Measurements from ENCODE around the gene MFSD6.
"Not testable (repeated sequence)": the region's sequence is repeated elsewhere in the genome, so short reads cannot be mapped to it uniquely, and the experiment has no call there.

Gene MFSD6

GRCh38 chr2:190405995-190406394 lies 2.2 kb upstream of the MFSD6 start:
- no peak for DNase-seq (ENCODE audit: low spot score)

DNA sequence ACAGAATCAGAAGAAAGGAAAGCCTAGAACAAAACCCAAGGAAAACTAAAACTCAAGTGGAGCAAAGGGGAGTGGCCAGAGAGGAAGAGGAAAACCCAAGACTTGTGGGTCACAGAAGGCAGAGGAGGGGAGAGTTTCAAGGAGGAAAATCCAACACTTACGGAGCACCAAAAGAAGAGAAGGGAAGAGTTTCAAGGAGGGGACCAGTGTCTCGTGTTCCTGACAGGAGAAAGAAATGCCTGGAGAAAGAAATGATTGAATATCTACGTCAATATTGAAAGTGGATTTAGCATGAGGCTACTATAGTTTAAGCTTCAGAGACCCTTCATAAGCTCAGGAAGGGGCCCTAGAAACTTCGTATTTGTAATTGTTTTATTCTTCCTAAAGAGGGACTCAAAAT lies 1.4 kb upstream of the MFSD6 start:
- no peak for DNase-seq (ENCODE audit: low spot score)

DNA sequence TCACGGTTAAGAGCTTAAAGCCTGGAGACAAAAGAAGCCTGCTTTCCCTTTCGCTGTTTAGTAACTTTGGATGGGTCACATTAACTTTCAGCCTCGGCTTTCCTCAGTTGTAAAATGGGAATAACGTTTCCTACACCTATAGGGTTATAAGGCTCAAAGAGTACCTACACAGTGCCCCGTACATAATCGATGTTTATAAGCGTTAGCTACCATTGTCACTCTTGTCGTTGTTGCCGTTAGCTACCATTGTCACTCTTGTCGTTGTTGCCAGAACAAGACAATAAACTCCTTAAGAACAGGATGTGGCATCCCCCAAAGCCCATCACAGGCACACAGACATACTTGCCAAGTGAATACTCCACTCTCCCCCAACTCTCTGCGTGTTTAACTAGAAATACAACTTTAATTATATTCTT lies 901 bp upstream of the MFSD6 start:
- peak; percentile 34 for DNase-seq (ENCODE audit: low spot score)

DNA sequence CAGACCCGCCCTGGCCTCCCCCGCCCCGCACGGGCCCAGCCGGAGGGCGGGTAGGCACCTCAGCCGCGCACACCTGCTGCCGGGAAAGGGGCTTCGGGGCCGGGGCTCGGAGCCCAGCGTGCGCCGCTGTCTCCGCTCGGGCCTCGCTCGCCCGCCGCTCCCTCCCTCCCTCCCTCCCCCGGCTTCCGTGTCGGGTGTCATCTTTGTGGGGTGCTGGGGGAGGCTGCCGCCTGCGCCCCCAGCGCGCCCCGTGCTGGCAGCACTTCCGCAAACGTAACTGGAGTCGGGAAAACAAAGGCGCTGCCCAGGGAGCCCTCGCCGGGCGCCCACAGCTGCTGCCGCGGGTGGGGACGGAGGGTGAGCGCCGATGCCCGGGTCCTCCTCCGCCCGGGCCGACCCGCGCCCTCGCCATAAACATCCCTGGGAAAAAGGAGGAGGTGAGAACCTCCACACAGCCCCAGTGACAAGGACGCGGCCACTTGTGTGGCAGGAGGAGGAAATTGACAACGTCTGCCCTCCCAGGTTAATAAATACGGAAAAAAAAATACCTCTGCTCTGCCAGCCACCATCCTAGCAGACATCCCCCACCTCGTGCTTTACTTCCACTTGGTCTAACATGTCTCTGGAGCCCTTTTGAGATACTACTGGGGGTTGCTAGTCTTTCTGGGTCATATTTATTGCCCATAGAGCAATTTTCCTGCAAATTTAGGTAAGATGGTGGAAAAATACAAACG lies 550 bp downstream of the MFSD6 start:
- peak; percentile 78 for DNase-seq (ENCODE audit: low spot score)

DNA sequence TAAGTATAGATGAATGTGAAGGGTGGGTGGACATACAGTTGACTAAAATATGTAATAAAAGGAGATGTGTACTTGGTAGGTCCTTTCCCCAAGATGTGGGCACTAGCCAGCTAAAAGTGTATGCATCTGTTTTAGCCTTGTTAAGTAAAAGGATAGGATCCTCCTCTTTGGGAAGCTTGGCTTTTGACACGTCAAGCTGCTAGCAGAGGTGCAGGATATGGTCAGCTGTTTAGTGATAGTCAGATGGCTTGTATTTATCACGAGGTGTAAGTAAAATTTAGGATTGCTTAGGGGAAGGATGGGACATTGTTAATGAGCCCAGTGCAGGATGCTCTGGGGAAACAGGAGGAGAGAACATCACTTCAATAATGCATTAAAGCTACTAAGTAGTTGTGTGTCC lies 1.5 kb downstream of the MFSD6 start:
- DNase-seq (ENCODE audit: low spot score): no peak

DNA sequence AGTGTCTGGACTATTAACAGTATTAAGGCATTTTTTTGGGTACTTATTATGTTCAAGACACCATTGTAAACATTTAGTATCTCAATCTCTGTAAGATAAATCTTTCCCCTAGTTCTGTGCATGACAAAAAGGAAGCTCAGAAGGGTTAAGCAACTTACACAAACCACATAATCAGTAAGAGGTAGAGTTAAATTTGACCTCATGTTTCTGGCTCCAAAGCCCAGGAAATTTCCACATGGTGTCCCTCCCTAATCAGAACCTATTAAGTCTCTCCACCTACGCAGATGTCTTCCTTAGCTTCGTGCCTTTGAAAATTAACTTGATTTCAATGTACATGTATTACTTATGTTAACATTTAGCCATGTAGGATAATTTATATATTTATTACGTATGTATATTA lies 2.0 kb downstream of the MFSD6 start:
- DNase-seq (ENCODE audit: low spot score): no peak

GRCh38 chr2:190412966-190413365 lies 4.8 kb downstream of the MFSD6 start:
- no peak for DNase-seq (ENCODE audit: low spot score)

DNA sequence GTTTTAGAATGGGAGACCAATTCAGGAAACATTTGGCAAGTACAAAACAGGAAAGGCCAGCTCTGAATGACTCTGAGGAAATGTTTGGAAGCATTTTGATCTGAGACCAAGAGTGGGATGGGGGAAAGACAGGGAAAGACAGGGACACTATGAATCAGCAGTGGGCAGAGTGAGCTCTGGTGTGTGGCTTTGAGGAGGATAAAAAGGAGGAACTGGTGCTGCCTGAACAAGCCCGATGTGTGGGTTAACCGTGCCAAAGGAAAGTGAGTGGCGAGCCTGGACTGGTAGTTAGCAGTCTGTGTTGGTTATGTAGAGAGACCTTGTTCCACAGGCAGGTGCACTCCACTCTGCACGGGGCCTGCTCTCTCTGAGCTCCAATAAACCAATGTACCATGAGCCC lies 5.3 kb downstream of the MFSD6 start:
- no peak for DNase-seq (ENCODE audit: low spot score)

- no peak for DNase-seq (ENCODE audit: low spot score)
Measured at GRCh38 chr2:190415251-190415650, 7.1 kb downstream of the MFSD6 start.

DNA sequence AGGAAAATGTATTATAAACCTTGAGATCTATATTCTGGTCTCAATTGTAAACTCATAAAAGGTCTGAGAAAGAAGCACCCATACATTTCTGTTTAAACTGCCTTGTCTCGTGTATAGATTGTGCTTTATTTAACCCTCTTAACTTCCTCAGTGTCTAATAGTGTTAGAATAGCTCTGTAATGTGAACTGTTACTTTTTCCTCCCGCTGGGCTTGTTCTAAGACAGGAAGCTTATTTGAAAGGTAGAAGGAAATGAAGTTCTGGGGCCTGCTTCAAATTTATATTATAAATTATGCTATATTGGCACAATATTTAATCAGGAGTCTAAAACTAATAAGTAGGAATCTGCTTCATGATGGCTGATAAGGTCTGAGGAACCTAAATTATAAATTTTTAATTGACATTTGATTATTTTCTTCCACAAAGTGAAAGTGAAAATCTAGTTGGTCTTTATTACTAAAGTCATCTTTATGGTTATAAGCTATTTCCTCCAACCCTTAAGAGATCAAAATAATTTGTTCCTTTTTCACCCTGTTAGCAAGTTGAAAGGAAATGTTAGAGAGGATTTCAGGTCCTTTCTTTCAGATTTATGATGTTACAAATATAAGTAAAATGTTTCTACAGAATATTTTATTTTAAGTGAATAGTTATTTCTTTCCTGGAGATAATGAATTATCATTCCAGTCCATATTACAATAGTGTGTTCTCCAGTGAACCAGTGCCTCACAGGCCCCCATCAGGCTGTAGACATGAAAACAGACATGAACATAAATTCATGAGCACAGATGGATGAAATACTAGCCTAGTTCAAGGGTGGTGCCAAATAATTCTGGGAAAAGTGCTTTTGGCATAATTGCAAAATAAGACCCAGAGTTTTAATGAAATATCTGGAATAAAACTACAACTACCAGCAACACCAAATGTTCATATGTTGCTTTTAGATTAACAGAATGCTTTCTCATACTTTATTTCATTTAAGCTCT lies 7.9 kb downstream of the MFSD6 start:
- no peak for DNase-seq (ENCODE audit: low spot score)

GRCh38 chr2:190417045-190417842 lies 9.1 kb downstream of the MFSD6 start:
- DNase-seq (ENCODE audit: low spot score): no peak

- DNase-seq (ENCODE audit: low spot score): no peak
Measured at GRCh38 chr2:190418727-190419126, 10.6 kb downstream of the MFSD6 start.

GRCh38 chr2:190420801-190421200 lies 12.6 kb downstream of the MFSD6 start:
- no peak for DNase-seq (ENCODE audit: low spot score)

- DNase-seq (ENCODE audit: low spot score): no peak
Measured at GRCh38 chr2:190425221-190425866, 17.2 kb downstream of the MFSD6 start.

GRCh38 chr2:190425883-190426658 lies 17.9 kb downstream of the MFSD6 start:
- DNase-seq (ENCODE audit: low spot score): no peak

DNA sequence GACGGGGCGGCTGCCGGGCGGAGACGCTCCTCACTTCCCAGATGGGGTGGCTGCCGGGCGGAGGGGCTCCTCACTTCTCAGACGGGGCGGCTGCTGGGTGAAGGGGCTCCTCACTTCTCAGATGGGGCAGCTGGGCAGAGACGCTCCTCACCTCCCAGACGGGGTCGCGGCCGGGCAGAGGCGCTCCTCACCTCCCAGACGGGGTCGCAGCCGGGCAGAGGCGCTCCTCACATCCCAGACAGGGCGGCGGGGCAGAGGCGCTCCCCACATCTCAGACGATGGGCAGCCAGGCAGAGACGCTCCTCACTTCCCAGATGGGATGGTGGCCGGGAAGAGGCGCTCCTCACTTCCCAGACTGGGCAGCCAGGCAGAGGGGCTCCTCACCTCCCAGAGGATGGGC lies 22.7 kb downstream of the MFSD6 start:
- not testable (repeated sequence) for DNase-seq (ENCODE audit: low spot score)

DNA sequence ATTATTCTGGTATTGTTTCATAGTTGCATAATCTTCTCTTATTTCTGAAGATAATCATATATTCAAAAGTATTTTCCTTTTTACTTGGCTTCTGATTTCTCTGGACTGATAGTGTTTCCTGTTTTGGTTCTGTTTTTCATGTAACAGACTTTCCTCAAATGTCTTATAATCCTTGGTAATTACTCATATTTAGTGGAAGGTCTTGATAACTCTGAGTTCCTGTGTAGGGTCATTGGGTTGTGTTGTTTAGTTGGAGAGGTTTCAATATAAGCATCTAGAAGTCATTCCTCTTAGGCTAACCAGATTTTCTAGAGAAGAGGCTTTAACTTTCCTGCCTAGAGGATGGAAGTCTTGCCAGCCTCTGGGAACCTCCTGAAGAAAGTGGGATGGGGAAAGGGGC lies 23.8 kb downstream of the MFSD6 start:
- DNase-seq (ENCODE audit: low spot score): no peak

DNA sequence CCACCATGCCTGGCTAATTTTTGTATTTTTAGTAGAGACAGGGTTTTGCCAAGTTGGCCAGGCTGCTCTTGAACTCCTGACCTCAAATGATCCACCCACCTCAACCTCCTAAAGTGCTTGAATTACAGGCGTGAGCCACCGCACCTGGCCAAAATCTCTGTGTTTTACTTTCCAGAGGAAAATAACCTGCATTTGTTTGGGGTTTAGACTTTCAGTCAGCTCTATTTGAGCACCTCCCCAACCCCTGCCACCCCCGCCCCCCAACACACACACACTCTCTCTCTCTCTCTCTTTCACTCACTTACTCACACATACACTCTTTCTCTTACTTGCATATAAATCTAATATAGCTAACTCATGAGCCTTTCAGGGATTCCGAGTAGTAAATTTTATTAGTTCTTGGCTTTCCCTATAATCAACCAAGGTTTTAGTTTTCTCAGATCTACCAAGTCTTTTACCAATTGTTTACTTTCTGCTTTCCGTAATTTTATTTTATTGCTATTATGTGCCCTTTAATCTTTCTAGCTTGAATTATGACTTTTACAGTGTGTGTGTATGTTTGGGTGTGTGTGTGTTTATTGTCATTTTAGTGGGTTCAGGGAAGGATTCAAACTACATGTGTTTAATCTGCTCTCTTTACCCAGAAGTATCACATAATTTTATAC lies 24.5 kb downstream of the MFSD6 start:
- no peak for DNase-seq (ENCODE audit: low spot score)

- no peak for DNase-seq (ENCODE audit: low spot score)
Measured at GRCh38 chr2:190435031-190435670, 27.0 kb downstream of the MFSD6 start.

GRCh38 chr2:190436557-190436956 lies 28.4 kb downstream of the MFSD6 start:
- DNase-seq (ENCODE audit: low spot score): no peak
